Prostate gland (tissue), 2 donors: ENCODE data around the gene DAZAP1. TPM values are rescaled to one million over a fixed set of nuclear protein-coding genes. Genes with fewer than 3 reads are reported as not detected.

Source experiments
- DNase-seq: peaks from one replicate; pipeline ENCODE4 v3.0.0-alpha.2; 2019; ENCODE audit warnings: low spot score
- H3K27ac ChIP-seq, 2 donors: fragments of 200-600 bp; sonication (generic); 2 replicates each; pipeline ENCODE4 v1.5.1; 2017 to 2019
- H3K27me3 ChIP-seq: fragments of 200-600 bp; sonication (generic); replicated peaks from 2 replicates; pipeline ENCODE4 v1.5.1; 2019; ENCODE audit not compliant: insufficient read depth
- H3K36me3 ChIP-seq, 2 donors: fragments of 200-600 bp; sonication (generic); 1 replicate in 1 of 2; 2 replicates in 1 of 2; pipeline versions ENCODE4 v1.5.1 to v1.8.1; 2017 to 2019
- H3K4me1 ChIP-seq: fragments of 200-600 bp; sonication (generic); replicated peaks from 2 replicates; pipeline ENCODE4 v1.5.1; 2019
- H3K4me3 ChIP-seq, 2 donors: fragments of 200-600 bp; sonication (generic); 2 replicates each; pipeline ENCODE4 v1.5.1; 2017 to 2019
- H3K9me3 ChIP-seq: fragments of 200-600 bp; sonication (generic); 2 replicates; pipeline ENCODE4 v1.5.1; 2017
- CTCF ChIP-seq, 4 experiments: fragments of 200-600 bp in 2 of 4; fragments of 450-650 bp in 2 of 4; sonication (generic) in 2 of 4; IDR thresholded peaks; 1 replicate in 3 of 4; 2 replicates in 1 of 4; pipeline ENCODE4 v1.5.1; 2016 to 2019; ENCODE audit warnings: antibody characterized with exemption in 4 of 4, mild to moderate bottlenecking in 2 of 4, moderate library complexity in 2 of 4
- POLR2A ChIP-seq: fragments of 450-650 bp; IDR thresholded peaks from one replicate; pipeline ENCODE4 v1.6.1; 2016; ENCODE audit warnings: antibody characterized with exemption, mild to moderate bottlenecking
- POLR2AphosphoS5 ChIP-seq: sonication (generic); formaldehyde crosslinking; IDR thresholded peaks from one replicate; pipeline ENCODE4 v1.6.1; 2017; ENCODE audit warnings: antibody characterized with exemption
- WGBS: methylation state at CpG from one replicate; pipeline ENCODE4 v1.1.5; 2018; 5-methylcytosine and 5-hydroxymethylcytosine counted together
- intact Hi-C: fragments of 100-400 bp; cut with DNase I; formaldehyde crosslinking; loops from one replicate; pipeline ENCODE4 v1.14.2; 2022
- total RNA-seq, 2 donors: library from RNA; depleted of rRNA; stranded (reverse); fragments of >200 nt; gene quantifications; one replicate each; pipeline ENCODE4 v1.1.0, GENCODE V29; 2016

The DAZAP1 gene
- total RNA-seq, 2 donors from 2014 or later = 58.6 to 74.1 TPM

- no peak for DNase-seq
- Histone ChIP-seq H3K27me3 (no peaks in the 10 kb centered on the region), H3K9me3 (no peaks in the 10 kb centered on the region), H3K4me1 (peaks cover 5% of the 10 kb centered on the region), H3K27ac (no peak overlapping the region), H3K36me3 (peaks cover 0 to 5% of the 10 kb centered on the region in 2 donors), H3K4me3 (no peak overlapping the region)
- TF ChIP-seq POLR2A (no peak), POLR2AphosphoS5 (no peak)
- 94% methylated on average over 10 of the region's 10 CpGs for WGBS
- intact Hi-C loops = no loop called here
Observed at GRCh38 chr19:1366296-1366695, 41.1 kb upstream of the DAZAP1 start.

DNA sequence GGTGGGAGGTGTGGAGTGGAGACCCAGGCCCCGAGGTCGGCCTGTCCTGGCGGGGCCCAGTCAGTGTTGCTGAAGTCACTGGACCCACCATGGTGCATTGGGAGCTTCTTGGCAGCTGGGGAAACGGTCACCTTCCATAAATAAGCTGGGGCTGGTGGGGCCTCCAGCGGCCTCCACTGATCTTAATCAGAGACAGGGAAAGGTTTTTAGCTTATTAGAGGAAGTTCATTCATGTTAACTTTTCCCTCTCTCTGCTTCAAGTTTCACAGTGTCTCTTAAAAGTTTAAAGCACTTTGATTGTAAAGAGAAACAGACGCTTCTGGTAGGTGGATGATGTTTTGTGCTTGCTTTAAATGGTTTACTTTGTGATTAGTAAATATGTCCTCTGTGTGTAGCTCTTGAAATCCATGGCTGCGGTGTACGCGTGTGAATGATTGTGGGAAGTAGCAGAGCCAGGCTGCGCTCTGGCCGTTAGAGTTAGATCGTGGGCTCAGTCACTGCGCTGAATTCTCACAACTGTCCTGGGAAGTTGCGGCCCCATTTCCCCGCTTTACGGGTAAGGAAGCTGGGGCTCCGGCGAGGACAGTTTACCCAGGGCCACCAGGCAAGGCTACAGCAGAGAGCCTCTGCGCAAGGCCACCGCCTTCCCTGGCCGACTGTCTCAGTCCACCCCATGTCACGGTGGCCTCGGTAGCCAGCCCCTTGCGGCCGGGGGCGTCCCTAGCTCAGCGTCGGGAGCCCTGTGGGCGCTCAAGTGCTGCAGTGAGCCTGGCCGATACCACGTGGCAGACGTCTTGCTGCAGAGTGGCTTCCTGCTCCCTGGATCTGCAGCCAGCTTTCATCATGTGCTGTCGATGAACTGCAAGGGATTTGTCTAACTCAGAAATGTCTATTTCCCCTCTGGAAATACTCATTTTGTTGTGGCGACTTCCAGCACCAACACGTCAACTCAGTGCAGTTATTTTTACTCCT lies 40.2 kb upstream of the DAZAP1 start:
- DNase-seq = no peak
- no peaks in the 10 kb centered on the region for H3K9me3 ChIP-seq
- intact Hi-C loops = no loop called here
- H3K27ac ChIP-seq = no peak overlapping the region
- 73% methylated on average over 35 of the region's 35 CpGs for WGBS
- H3K36me3 ChIP-seq = peaks cover 0 to 5% of the 10 kb centered on the region in 2 donors
- no peaks in the 10 kb centered on the region for H3K27me3 ChIP-seq
- no peak overlapping the region for H3K4me3 ChIP-seq
- peaks cover under 1% of the 10 kb centered on the region for H3K4me1 ChIP-seq
- TF ChIP-seq CTCF (IDR thresholded peaks at IDR 0.05) (no peak), POLR2AphosphoS5 (no peak), POLR2A (no peak)

- H3K4me3 ChIP-seq = no peak overlapping the region
- no peaks in the 10 kb centered on the region for H3K27me3 ChIP-seq
- TF ChIP-seq POLR2AphosphoS5 = no peak
- no peak for TF ChIP-seq CTCF (IDR thresholded peaks at IDR 0.05)
- TF ChIP-seq POLR2A = no peak
- whole genome bisulfite sequencing = 99% methylated on average over 18 of the region's 18 CpGs
- no peaks in the 10 kb centered on the region for H3K4me1 ChIP-seq
- no peak for DNase-seq
- no peaks in the 10 kb centered on the region for H3K9me3 ChIP-seq
- peaks cover 0 to 5% of the 10 kb centered on the region in 2 donors for H3K36me3 ChIP-seq
- intact Hi-C loops = no loop called here
- H3K27ac ChIP-seq = no peak overlapping the region
Observed at GRCh38 chr19:1369214-1369805, 38.1 kb upstream of the DAZAP1 start.

GRCh38 chr19:1370579-1371361 lies 36.6 kb upstream of the DAZAP1 start:
- Histone ChIP-seq H3K4me3 (no peak overlapping the region), H3K27ac (no peak overlapping the region), H3K36me3 (peaks cover 0 to 5% of the 10 kb centered on the region in 2 donors), H3K4me1 (no peaks in the 10 kb centered on the region), H3K27me3 (no peaks in the 10 kb centered on the region), H3K9me3 (no peaks in the 10 kb centered on the region)
- intact Hi-C loops = no loop called here
- no peak for TF ChIP-seq CTCF (IDR thresholded peaks at IDR 0.05)
- TF ChIP-seq POLR2A = no peak
- TF ChIP-seq POLR2AphosphoS5 = no peak
- WGBS = 90% methylated on average over 52 of the region's 52 CpGs
- DNase-seq = no peak

DNA sequence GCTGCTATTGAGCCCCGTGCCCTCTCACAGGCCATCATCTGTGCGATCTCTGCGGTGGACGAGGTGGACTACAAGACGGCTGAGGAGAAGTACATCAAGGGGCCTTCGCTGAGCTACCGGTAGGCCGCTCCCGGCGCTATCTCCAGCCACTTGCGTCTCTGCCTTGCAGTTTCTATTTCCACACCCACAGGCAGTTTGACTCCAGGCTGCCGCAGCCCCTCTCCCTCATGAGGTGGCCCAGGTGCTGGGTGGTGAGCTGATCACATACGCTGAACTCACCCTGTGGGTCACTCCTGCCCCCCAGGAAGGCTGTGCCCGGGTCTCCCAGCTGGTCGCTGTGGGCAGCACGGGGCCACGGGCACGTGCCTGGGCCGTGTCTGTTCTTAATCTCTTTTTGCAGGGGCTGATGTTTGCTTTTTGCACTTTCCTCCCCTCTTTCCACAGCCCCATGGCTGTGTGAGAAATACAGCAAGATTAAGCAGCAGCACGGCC lies 34.3 kb upstream of the DAZAP1 start:
- intact Hi-C loops = no loop called here
- Histone ChIP-seq H3K4me1 (no peaks in the 10 kb centered on the region), H3K27ac (no peak overlapping the region), H3K36me3 (peaks cover 0 to 5% of the 10 kb centered on the region in 2 donors), H3K9me3 (no peaks in the 10 kb centered on the region), H3K27me3 (no peaks in the 10 kb centered on the region), H3K4me3 (no peak overlapping the region)
- 85% methylated on average over 20 of the region's 20 CpGs for WGBS
- DNase-seq = no peak
- TF ChIP-seq POLR2AphosphoS5 (no peak), CTCF (IDR thresholded peaks at IDR 0.05) (no peak), POLR2A (no peak)
